H1 (cell line): ENCODE results near the gene EVI5. TPM values are rescaled to one million over a fixed set of nuclear protein-coding genes. Genes with fewer than 3 reads are reported as not detected.

ENCODE experiments used
- CTCF ChIA-PET: fragments of 300-600 bp; sonication (Branson Sonifier 250); formaldehyde crosslinking; loops from one replicate; lab custom pipeline; 2021; ENCODE audit not compliant: partially characterized antibody; lab: Charles Lee
- POLR2A ChIA-PET: fragments of 300-600 bp; sonication (Branson Sonifier 250); formaldehyde crosslinking; loops from one replicate; lab custom pipeline; 2021; ENCODE audit warnings: inconsistent platforms; ENCODE audit not compliant: partially characterized antibody; lab: Charles Lee
- DNase-seq, 2 experiments: peaks; one replicate each; pipeline versions ENCODE4 v3.0.0 to v3.0.0-alpha.2; 2010 to 2022; ENCODE audit warnings: low spot score in 2 of 2, low read depth in 1 of 2, mixed read lengths in 1 of 2
- FAIRE-seq: peaks from 2 replicates; lab custom pipeline; 2011; peaks lifted over from hg19 to GRCh38; lab: Jason Lieb, UNC
- H2AFZ ChIP-seq: 2 replicates; pipeline ENCODE4 v1.8.1; 2012; ENCODE audit warnings: low read length, inconsistent platforms
- H2AK5ac ChIP-seq: 2 replicates; pipeline ENCODE4 v1.6.1; 2013; ENCODE audit warnings: low read depth, low read length
- H2BK120ac ChIP-seq: replicated peaks from 2 replicates; pipeline ENCODE3; 2013; ENCODE audit warnings: low read depth, low read length, inconsistent platforms
- H2BK12ac ChIP-seq: 2 replicates; pipeline ENCODE4 v1.6.1; 2013; ENCODE audit warnings: low read depth, low read length
- H2BK15ac ChIP-seq: 2 replicates; pipeline ENCODE4 v1.6.1; 2013; ENCODE audit warnings: low read length
- H2BK20ac ChIP-seq: 2 replicates; pipeline ENCODE4 v1.6.1; 2013; ENCODE audit warnings: low read length
- H2BK5ac ChIP-seq: 2 replicates; pipeline ENCODE4 v1.6.1; 2013; ENCODE audit warnings: low read depth, low read length
- H3K14ac ChIP-seq: 2 replicates; pipeline ENCODE4 v1.6.1; 2013; ENCODE audit warnings: inconsistent platforms; ENCODE audit not compliant: insufficient read length
- H3K18ac ChIP-seq: 2 replicates; pipeline ENCODE4 v1.6.1; 2013; ENCODE audit warnings: low read length; ENCODE audit errors: extremely low read depth
- H3K23ac ChIP-seq: 2 replicates; pipeline ENCODE4 v1.6.1; 2013; ENCODE audit warnings: inconsistent platforms; ENCODE audit not compliant: insufficient read length
- H3K23me2 ChIP-seq: 2 replicates; pipeline ENCODE4 v1.6.1; 2013; ENCODE audit warnings: low read depth, low read length
- H3K27ac ChIP-seq: 2 replicates; pipeline ENCODE4 v1.6.1; 2011; ENCODE audit warnings: low read depth, low read length, inconsistent platforms
- H3K27me3 ChIP-seq, 4 experiments: replicated peaks in 1 of 4; 1 replicate in 1 of 4; 2 replicates in 3 of 4; pipeline versions ENCODE4 v1.6.1 to v1.8.1; 2011 to 2013; ENCODE audit warnings: low read length in 3 of 4, mild to moderate bottlenecking in 3 of 4, inconsistent platforms in 2 of 4, mixed read lengths in 2 of 4, moderate library complexity in 1 of 4; ENCODE audit not compliant: control insufficient read depth in 3 of 4, insufficient read depth in 3 of 4; ENCODE audit errors: extremely low read depth in 1 of 4
- H3K36me3 ChIP-seq, 4 experiments: 2 replicates each; pipeline versions ENCODE4 v1.6.1 to v1.8.1; 2011 to 2013; ENCODE audit warnings: mild to moderate bottlenecking in 4 of 4, low read length in 3 of 4, moderate library complexity in 2 of 4, control low read depth in 1 of 4, inconsistent platforms in 1 of 4; ENCODE audit not compliant: insufficient read depth in 4 of 4, control insufficient read depth in 2 of 4
- H3K4ac ChIP-seq: replicated peaks from 2 replicates; pipeline ENCODE3; 2013; ENCODE audit warnings: low read length, low read depth, mixed read lengths, inconsistent platforms; ENCODE audit not compliant: insufficient read length
- H3K4me1 ChIP-seq, 4 experiments: replicated peaks in 1 of 4; 1 replicate in 1 of 4; 2 replicates in 3 of 4; pipeline versions ENCODE4 v1.6.1 to v1.8.1; 2011 to 2013; ENCODE audit warnings: low read length in 3 of 4, inconsistent platforms in 2 of 4, mixed read lengths in 1 of 4; ENCODE audit not compliant: insufficient read depth in 4 of 4, control insufficient read depth in 3 of 4
- H3K4me2 ChIP-seq, 2 experiments: 2 replicates each; pipeline versions ENCODE4 v1.6.1 to v1.8.1; 2011 to 2013; ENCODE audit warnings: low read depth in 2 of 2, low read length in 2 of 2, control low read depth in 1 of 2, inconsistent platforms in 1 of 2, mild to moderate bottlenecking in 1 of 2; ENCODE audit not compliant: insufficient read depth in 1 of 2
- H3K4me3 ChIP-seq, 4 experiments: fragments of 200-600, 300-600 bp in 1 of 4; sonication (generic), shearing (Covaris generic), sonication (Bioruptor Twin) in 1 of 4; 2 replicates each; pipeline versions ENCODE4 v1.5.1 to v1.8.1; 2011 to 2016; ENCODE audit warnings: low read length in 4 of 4, low read depth in 3 of 4, control low read depth in 2 of 4, inconsistent platforms in 2 of 4, mild to moderate bottlenecking in 2 of 4, mixed read lengths in 1 of 4, moderate library complexity in 1 of 4; ENCODE audit not compliant: insufficient read depth in 2 of 4; ENCODE audit errors: extremely low read depth in 1 of 4
- H3K56ac ChIP-seq: replicated peaks from 2 replicates; pipeline ENCODE3; 2013; ENCODE audit warnings: low read depth, mild to moderate bottlenecking, mixed read lengths, low read length, inconsistent platforms; ENCODE audit not compliant: insufficient read length
- H3K79me1 ChIP-seq: 2 replicates; pipeline ENCODE4 v1.6.1; 2013; ENCODE audit warnings: low read depth, low read length, control low read depth
- H3K79me2 ChIP-seq, 2 experiments: 2 replicates each; pipeline versions ENCODE4 v1.6.1 to v1.8.1; 2012 to 2013; ENCODE audit warnings: low read length in 2 of 2, mild to moderate bottlenecking in 2 of 2, inconsistent platforms in 1 of 2; ENCODE audit not compliant: insufficient read depth in 2 of 2, control insufficient read depth in 1 of 2
- H3K9ac ChIP-seq, 4 experiments: replicated peaks in 1 of 4; 1 replicate in 1 of 4; 2 replicates in 3 of 4; pipeline versions ENCODE4 v1.6.1 to v1.8.1; 2011 to 2013; ENCODE audit warnings: low read depth in 3 of 4, low read length in 3 of 4, control low read depth in 2 of 4, mild to moderate bottlenecking in 2 of 4, moderate library complexity in 2 of 4, inconsistent platforms in 1 of 4; ENCODE audit errors: extremely low read depth in 1 of 4
- H3K9me3 ChIP-seq, 2 experiments: 2 replicates each; pipeline versions ENCODE4 v1.6.1 to v1.8.1; 2012 to 2013; ENCODE audit warnings: mild to moderate bottlenecking in 2 of 2, moderate library complexity in 2 of 2, control low read depth in 1 of 2, inconsistent platforms in 1 of 2, low read depth in 1 of 2, low read length in 1 of 2, mixed read lengths in 1 of 2; ENCODE audit not compliant: insufficient read depth in 2 of 2
- H4K20me1 ChIP-seq, 2 experiments: replicated peaks in 1 of 2; 2 replicates each; pipeline versions ENCODE3 to v1.8.1; 2011 to 2013; ENCODE audit warnings: inconsistent platforms in 2 of 2, low read length in 2 of 2, mild to moderate bottlenecking in 1 of 2; ENCODE audit not compliant: insufficient read depth in 2 of 2, control insufficient read depth in 1 of 2
- H4K5ac ChIP-seq: 2 replicates; pipeline ENCODE4 v1.6.1; 2013; ENCODE audit warnings: low read length, low read depth, mixed read lengths, inconsistent platforms; ENCODE audit not compliant: insufficient read length
- H4K8ac ChIP-seq: 2 replicates; pipeline ENCODE4 v1.8.0; 2013; ENCODE audit warnings: mild to moderate bottlenecking, moderate library complexity, low read length, inconsistent platforms; ENCODE audit not compliant: insufficient read depth; ENCODE audit errors: extremely low read depth
- H4K91ac ChIP-seq: replicated peaks from 2 replicates; pipeline ENCODE3; 2013; ENCODE audit warnings: low read length, mixed read lengths, inconsistent platforms; ENCODE audit not compliant: insufficient read length
- BRCA1 ChIP-seq: IDR thresholded peaks from 2 replicates; pipeline ENCODE4 v1.6.1; 2012; ENCODE audit warnings: low read depth, low read length, improper control_type of control experiment
- CBX8 ChIP-seq: fragments of 300-800, 300-1000 bp; sonication (generic); IDR thresholded peaks from 2 replicates; pipeline ENCODE4 v1.7.1; 2016; ENCODE audit warnings: low read depth, low read length, borderline replicate concordance
- CHD2 ChIP-seq: IDR thresholded peaks from 2 replicates; pipeline ENCODE4 v1.6.1; 2012; ENCODE audit warnings: low read length, improper control_type of control experiment
- HDAC2 ChIP-seq, 2 experiments: fragments of 300-600 bp in 1 of 2; sonication (generic) in 1 of 2; IDR thresholded peaks; 2 replicates each; pipeline ENCODE4 v1.6.1; 2011 to 2012; ENCODE audit warnings: low read depth in 2 of 2, low read length in 2 of 2, mild to moderate bottlenecking in 2 of 2, moderate library complexity in 2 of 2, borderline replicate concordance in 1 of 2, inconsistent platforms in 1 of 2
- NANOG ChIP-seq: IDR thresholded peaks from 2 replicates; pipeline ENCODE4 v1.6.1; 2011; ENCODE audit warnings: low read length, low read depth, mild to moderate bottlenecking, inconsistent platforms; ENCODE audit not compliant: insufficient read depth, poor library complexity, severe bottlenecking
- PHF8 ChIP-seq: fragments of 200-600 bp; sonication (generic); conservative IDR thresholded peaks from 2 replicates; pipeline ENCODE4 v1.7.1; 2012; ENCODE audit warnings: low read depth, mild to moderate bottlenecking, inconsistent platforms, low read length, moderate library complexity
- RAD21 ChIP-seq, 2 experiments: IDR thresholded peaks in 1 of 2; conservative IDR thresholded peaks in 1 of 2; 2 replicates each; pipeline ENCODE4 v1.6.1; 2011; ENCODE audit warnings: low read depth in 2 of 2, low read length in 2 of 2, improper control_type of control experiment in 1 of 2, inconsistent platforms in 1 of 2, mild to moderate bottlenecking in 1 of 2, moderate library complexity in 1 of 2
- SIN3A ChIP-seq, 2 experiments: IDR thresholded peaks in 1 of 2; conservative IDR thresholded peaks in 1 of 2; 2 replicates each; pipeline ENCODE4 v1.6.1; 2011 to 2012; ENCODE audit warnings: low read length in 2 of 2, improper control_type of control experiment in 1 of 2, low read depth in 1 of 2, mild to moderate bottlenecking in 1 of 2
- SP1 ChIP-seq: IDR thresholded peaks from 2 replicates; pipeline ENCODE4 v1.6.1; 2011; ENCODE audit warnings: low read depth, low read length
- SRF ChIP-seq: IDR thresholded peaks from 2 replicates; pipeline ENCODE4 v1.6.1; 2011; ENCODE audit warnings: mild to moderate bottlenecking, low read depth, low read length, moderate library complexity
- YY1 ChIP-seq: IDR thresholded peaks from 2 replicates; pipeline ENCODE4 v1.6.1; 2011; ENCODE audit warnings: low read depth, mild to moderate bottlenecking, low read length
- ZNF274 ChIP-seq: IDR thresholded peaks from 2 replicates; pipeline ENCODE4 v1.7.0; 2012; ENCODE audit warnings: low read length, borderline replicate concordance; ENCODE audit errors: extremely low read depth
- WGBS, 2 experiments: shearing (Covaris generic) in 1 of 2; methylation state at CpG; one replicate each; pipeline versions ENCODE4 v1.1.6 to v1.1.7; 2013 to 2015; ENCODE audit warnings: low lambda C conversion rate in 2 of 2, mixed read lengths in 2 of 2, inconsistent platforms in 1 of 2, low coverage in 1 of 2, missing lambda C conversion rate in 1 of 2; ENCODE audit not compliant: insufficient replicate concordance in 2 of 2, insufficient coverage in 1 of 2, insufficient read length in 1 of 2; ENCODE audit errors: extremely low coverage in 1 of 2, missing lambda C conversion rate in 1 of 2; 5-methylcytosine and 5-hydroxymethylcytosine counted together
- polyA plus RNA-seq, 7 experiments: library from polyadenylated mRNA; depleted of rRNA in 3 of 7; stranded (reverse) in 5 of 7; unstranded in 2 of 7; fragments of >200 nt in 5 of 7; fragments of 200-250 nt in 2 of 7; gene quantifications; 1 replicate in 5 of 7; 2 replicates in 1 of 7; 4 replicates in 1 of 7; pipeline versions ENCODE4 v1.2.1 to v1.2.3, GENCODE V29; 2011 to 2013; ENCODE audit warnings: missing spikeins in 2 of 7, mixed read lengths in 2 of 7
- total RNA-seq: library from RNA; stranded (reverse); fragmentation: NEBNext Ultra II Directional; extraction: Animal tissue kit (Norgen Biotek cat#: 25700); gene quantifications from 2 replicates; pipeline ENCODE4 v1.2.1, GENCODE V29; 2021

Gene EVI5
- total and polyA plus RNA-seq, 2 of the 8 experiments (the other 6 are each of a cell fraction or from before 2014, with no cell fraction given), result 1.7 to 13.7 TPM

GRCh38 chr1:92764116-92764515 is 20.8 kb downstream of the EVI5 start:
- H3K4me1 ChIP-seq, result no peaks in the 10 kb centered on the region
- WGBS, 2 experiments, result 92% methylated on average over 3 of the region's 3 CpGs; no CpG with 5 or more reads in 1 of the 2 experiments

More at GRCh38 chr1:92764116-92764515, 20.8 kb downstream of the EVI5 start:
- Histone ChIP-seq H3K4me2 (no peak overlapping the region), H3K79me1 (no peaks in the 10 kb centered on the region), H2BK20ac (no peak overlapping the region), H3K27ac (no peak overlapping the region), H2BK15ac (no peak overlapping the region), H2AK5ac (no peak overlapping the region), H3K9me3 (no peaks in the 10 kb centered on the region), H3K23me2 (no peaks in the 10 kb centered on the region), H4K20me1 (no peaks in the 10 kb centered on the region), H3K23ac (no peak overlapping the region), H2BK12ac (no peak overlapping the region), H3K14ac (no peak overlapping the region), H4K5ac (no peak overlapping the region), H3K36me3 (no peaks in the 10 kb centered on the region), H2BK5ac (no peak overlapping the region), H3K27me3 (no peaks in the 10 kb centered on the region), H3K4ac (no peak overlapping the region), H3K18ac (no peak overlapping the region), H3K9ac (no peak overlapping the region), H3K4me3 (no peak overlapping the region), H2AFZ (no peak overlapping the region), H3K56ac (no peak overlapping the region), H4K8ac (no peak overlapping the region), H4K91ac (no peak overlapping the region), H3K79me2 (no peaks in the 10 kb centered on the region; a peak in 2 of 4 replicates), H2BK120ac (no peak overlapping the region)
- ChIA-PET POLR2A (no interaction called here), CTCF (interaction anchor here (0.7 to 1.6 kb wide), 3 partner anchors 16 to 68 kb away, joined by 3 to 8 read pairs (median 5); partner anchors contain the start of gene RPL5)
- TF ChIP-seq BRCA1 (no peak), PHF8 (no peak), CBX8 (no peak), ZNF274 (no peak), SP1 (no peak), SIN3A (conservative IDR thresholded peaks at IDR 0.05 in 1 of 2, IDR thresholded peaks at IDR 0.05 in 1 of 2; ENCODE audit: low read depth in 1 of 2, low read length in 2 of 2) (no peak), RAD21 (IDR thresholded peaks at IDR 0.05 in 1 of 2, conservative IDR thresholded peaks at IDR 0.05 in 1 of 2; ENCODE audit: low read depth in 2 of 2, low read length in 2 of 2) (no peak), CHD2 (no peak), NANOG (no peak), SRF (no peak), YY1 (no peak), HDAC2 (IDR thresholded peaks at IDR 0.05; ENCODE audit: borderline replicate concordance in 1 of 2, low read depth in 2 of 2, low read length in 2 of 2) (no peak)
- DNase-seq (no peak), FAIRE-seq (no peak)
